ENCODE data around the gene CALY.
A peak's percentile ranks its signal among the peaks of the same experiment; 100 is the strongest.

Gene CALY

DNA sequence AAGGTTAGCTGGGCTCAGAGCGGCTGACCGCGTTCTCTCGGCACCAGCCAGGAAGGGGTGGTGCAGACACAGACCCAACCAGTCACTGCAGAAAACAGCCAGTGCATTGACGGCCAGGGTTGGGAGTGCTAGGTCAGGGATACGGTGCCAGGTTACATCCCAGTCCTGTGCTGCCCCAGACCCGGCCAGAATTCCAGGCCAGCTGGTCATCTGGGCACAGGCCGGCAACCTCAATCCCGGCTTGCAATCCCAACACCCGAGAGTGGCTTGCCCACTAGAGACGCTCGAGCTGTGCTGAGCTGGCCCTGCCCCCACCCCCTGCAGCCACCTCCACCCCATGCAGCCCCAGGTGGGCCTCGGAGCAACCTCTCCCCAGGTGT lies 14.2 kb upstream of the CALY start:
- DNase-seq: no peak

- no peak for DNase-seq
These were observed 13.7 kb upstream of the CALY start for GRCh38 chr10:133350283-133350949.

DNA sequence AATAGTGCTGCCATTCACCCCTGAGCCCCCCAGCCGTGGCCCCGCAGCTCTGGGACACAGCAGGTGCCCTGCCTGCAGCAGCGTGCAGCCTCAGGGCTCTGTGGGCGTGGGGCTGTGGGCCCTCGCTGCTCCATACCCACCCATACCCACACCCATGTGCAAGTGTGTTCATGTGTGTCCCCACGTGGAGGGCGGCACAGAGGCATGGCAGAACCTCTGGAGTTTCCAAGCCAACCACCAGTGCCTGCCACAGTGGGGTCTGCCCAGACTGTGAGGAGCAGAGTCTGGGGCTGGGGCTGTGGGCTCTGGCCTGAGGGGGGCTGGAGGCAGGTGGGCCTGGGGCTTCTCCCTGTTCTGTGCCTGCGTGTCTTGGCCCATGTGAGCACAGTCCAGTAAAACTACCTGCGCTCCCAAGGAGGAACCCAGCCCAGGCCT lies 12.9 kb upstream of the CALY start:
- no peak for DNase-seq

- DNase-seq: no peak
These were observed 12.5 kb upstream of the CALY start for GRCh38 chr10:133349160-133349568.

- DNase-seq: no peak
These were observed 11.2 kb upstream of the CALY start for GRCh38 chr10:133347710-133348517.

DNA sequence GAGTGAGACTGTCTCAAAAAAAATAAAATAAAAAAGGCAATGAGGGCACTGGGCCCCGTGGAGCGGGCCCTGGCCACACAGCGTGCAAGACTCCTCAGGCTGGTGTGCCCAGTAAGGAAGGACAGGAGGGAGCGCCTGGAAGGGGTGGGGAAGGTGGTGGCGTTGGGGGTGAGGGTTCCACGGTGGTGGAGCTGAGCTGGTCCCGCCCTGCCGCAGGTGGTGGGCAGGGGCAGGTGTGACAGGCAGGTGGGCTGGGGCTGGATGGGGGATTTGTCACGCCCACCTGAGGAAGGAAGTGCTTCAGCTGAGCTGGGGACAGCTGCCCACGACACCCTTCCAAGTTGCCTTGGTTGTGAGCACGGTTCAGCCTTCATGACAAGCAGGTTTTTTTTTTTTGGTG lies 9.7 kb upstream of the CALY start:
- DNase-seq: no peak

DNA sequence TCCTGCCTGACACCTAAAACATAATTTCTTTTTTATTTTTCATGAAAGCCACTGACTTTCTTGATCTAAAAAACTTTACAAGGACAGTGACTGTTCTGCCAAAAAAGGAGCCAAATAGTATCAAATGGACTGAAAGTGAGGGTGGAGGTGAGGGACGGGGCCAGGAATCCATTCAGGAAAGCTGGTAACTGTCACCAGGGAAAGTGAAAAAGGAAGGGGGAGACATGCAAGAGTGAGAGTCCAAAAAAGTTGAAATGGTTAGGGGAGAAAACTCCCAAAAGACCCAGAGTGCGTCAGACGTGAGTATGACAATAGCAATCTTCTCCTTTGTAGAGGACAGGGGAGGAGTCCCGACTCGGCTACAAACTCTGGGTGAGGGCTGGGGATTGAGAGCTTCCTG lies 7.5 kb upstream of the CALY start:
- DNase-seq: no peak

- no peak for DNase-seq
These were observed 6.9 kb upstream of the CALY start for GRCh38 chr10:133343558-133343957.

- DNase-seq: no peak
These were observed 6.2 kb upstream of the CALY start for GRCh38 chr10:133342942-133343341.

DNA sequence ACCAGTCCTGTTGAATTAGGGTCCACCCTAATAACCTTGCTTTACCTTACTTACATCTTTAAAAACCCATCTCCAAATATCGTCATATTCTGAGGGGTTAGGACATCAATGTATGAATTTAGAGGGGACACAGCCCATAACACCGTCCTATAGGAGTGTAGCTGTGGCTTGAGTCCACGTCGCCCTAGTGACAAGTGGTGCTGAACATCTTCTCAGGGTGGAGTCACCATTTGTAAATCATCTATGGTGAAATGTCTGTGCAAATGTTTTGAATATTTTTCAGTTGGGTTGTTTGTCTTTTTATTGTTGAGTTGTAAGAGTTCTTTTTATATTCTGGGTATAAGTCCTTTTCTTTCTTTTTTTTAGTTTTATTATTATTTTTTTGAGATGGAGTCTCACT lies 5.3 kb upstream of the CALY start:
- no peak for DNase-seq

DNA sequence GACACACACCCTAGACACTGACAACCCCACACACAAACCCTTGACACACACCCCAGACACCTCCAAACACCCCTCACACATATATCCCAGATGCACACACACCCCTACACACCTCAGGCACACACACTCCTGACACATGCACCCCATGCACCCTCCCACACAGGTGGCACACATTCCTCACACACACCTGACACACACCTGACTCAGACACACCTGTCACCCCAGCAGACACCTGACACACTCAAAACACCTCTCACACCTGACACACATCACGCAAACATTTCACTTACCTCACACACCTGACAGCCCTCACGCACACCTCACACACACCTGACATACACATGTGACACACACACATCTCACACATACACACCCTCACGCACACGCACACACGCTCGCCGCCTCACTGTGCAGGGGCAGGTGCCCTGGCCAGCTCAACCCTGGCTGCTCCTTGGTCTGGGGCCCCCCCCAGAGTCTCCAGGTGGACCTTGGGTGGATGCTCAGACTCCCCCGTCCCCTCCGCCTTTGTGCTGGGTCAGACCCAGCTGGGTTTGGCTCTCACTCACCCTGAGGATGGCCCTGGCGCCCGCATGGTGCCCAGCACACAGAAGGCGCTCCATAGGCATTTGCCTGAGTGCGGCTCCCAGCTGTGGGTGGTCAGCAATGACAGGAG lies 3.1 kb upstream of the CALY start:
- no peak for DNase-seq

- DNase-seq: no peak
These were observed 1.7 kb upstream of the CALY start for GRCh38 chr10:133338080-133339071.

DNA sequence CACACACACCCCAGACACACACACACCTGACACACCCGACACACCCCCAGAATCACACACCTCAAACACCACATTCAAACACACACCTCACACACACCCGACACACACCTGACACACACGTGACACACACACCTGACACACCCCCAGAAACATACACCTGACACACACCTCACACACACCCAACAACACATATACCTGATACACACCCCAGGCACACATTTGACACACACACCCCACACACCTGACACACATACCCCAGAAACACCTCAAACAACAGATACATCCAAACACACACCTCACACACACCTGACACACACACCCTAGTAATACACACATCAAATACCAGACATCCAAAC lies 652 bp upstream of the CALY start:
- DNase-seq: no peak

DNA sequence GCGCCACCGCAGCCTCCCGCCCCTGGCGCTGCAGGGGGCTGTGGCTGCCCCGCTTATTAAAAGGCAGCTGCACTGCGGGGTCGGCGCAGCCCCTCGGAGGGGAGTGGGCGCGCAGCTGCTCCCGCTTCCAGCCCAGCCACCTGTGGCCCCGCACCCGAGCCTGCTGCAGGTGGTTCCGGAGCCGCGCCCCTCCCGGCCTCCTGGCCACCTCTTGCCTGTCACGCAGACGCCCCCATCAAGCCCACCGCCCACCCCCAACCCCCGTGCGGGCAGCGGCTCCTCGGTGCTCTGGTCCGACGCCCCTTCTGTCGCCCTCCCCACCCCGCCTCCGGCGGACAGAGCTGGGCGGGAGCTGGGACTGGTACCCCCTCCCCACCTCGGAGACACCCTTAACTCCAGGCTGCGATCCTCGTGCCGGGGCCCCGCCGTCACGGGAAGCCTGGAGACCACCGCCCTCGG lies 549 bp downstream of the CALY start:
- no peak for DNase-seq

GRCh38 chr10:133335246-133336117 lies 1.2 kb downstream of the CALY start:
- peak; percentile 50 for DNase-seq

- DNase-seq: no peak
These were observed 2.0 kb downstream of the CALY start for GRCh38 chr10:133334503-133335245.

GRCh38 chr10:133332936-133333699 lies 3.6 kb downstream of the CALY start:
- no peak for DNase-seq

GRCh38 chr10:133329491-133330202 lies 7.0 kb downstream of the CALY start:
- peak; percentile 79 for DNase-seq

Data from fibroblast of skin of abdomen (primary cell).